Liver (tissue), 9 donors: Measurements from ENCODE around the gene COPS7A. TPM values are rescaled to one million over a fixed set of nuclear protein-coding genes. Genes with fewer than 3 reads are reported as not detected.
A peak's percentile ranks its signal among the peaks of the same experiment; 100 is the strongest.

Source experiments
- DNase-seq: peaks from one replicate; pipeline ENCODE4 v3.0.0-alpha.2; 2017; ENCODE audit warnings: low spot score
- H3K27ac ChIP-seq, 2 donors: one replicate each; pipeline ENCODE4 v1.7.0; 2013; ENCODE audit warnings: inconsistent platforms in 2 of 2, low read length in 2 of 2, control low read depth in 1 of 2, low read depth in 1 of 2, mild to moderate bottlenecking in 1 of 2
- H3K27me3 ChIP-seq, 4 donors: one replicate each; pipeline versions ENCODE4 v1.6.1 to v1.7.0; 2013; ENCODE audit warnings: low read length in 3 of 4, inconsistent platforms in 1 of 4, mild to moderate bottlenecking in 1 of 4, moderate library complexity in 1 of 4; ENCODE audit not compliant: control insufficient read depth in 4 of 4, insufficient read depth in 4 of 4
- H3K36me3 ChIP-seq, 4 donors: one replicate each; pipeline versions ENCODE4 v1.6.1 to v1.7.0; 2013; ENCODE audit warnings: low read length in 3 of 4, mild to moderate bottlenecking in 3 of 4, low read depth in 1 of 4, moderate library complexity in 1 of 4; ENCODE audit not compliant: control insufficient read depth in 4 of 4, insufficient read depth in 3 of 4
- H3K4me1 ChIP-seq, 4 donors: one replicate each; pipeline versions ENCODE4 v1.6.1 to v1.7.0; 2013; ENCODE audit warnings: low read length in 3 of 4, mild to moderate bottlenecking in 3 of 4, moderate library complexity in 1 of 4; ENCODE audit not compliant: control insufficient read depth in 4 of 4, insufficient read depth in 4 of 4
- H3K4me3 ChIP-seq, 3 donors: one replicate each; pipeline versions ENCODE4 v1.6.1 to v1.7.0; 2013; ENCODE audit warnings: low read length in 3 of 3, control low read depth in 1 of 3, low read depth in 1 of 3, mild to moderate bottlenecking in 1 of 3
- H3K9ac ChIP-seq, 2 donors: one replicate each; pipeline ENCODE4 v1.7.0; 2013; ENCODE audit warnings: low read length in 2 of 2, mild to moderate bottlenecking in 2 of 2, moderate library complexity in 2 of 2, control low read depth in 1 of 2, low read depth in 1 of 2
- H3K9me3 ChIP-seq, 4 donors: one replicate each; pipeline versions ENCODE4 v1.6.1 to v1.7.0; 2013; ENCODE audit warnings: low read length in 3 of 4; ENCODE audit not compliant: control insufficient read depth in 4 of 4
- ATF3 ChIP-seq: IDR thresholded peaks from 2 replicates; pipeline ENCODE4 v1.6.1; 2016; ENCODE audit warnings: antibody characterized with exemption
- CTCF ChIP-seq: fragments of 150-350 bp; IDR thresholded peaks from 2 replicates; pipeline ENCODE4 v1.5.1; 2017; ENCODE audit warnings: improper control_type of control experiment, low read depth, low read length; ENCODE audit not compliant: missing input control
- EGR1 ChIP-seq, 2 donors: IDR thresholded peaks; 2 replicates each; pipeline ENCODE4 v1.6.1; 2016 to 2018; ENCODE audit warnings: antibody characterized with exemption in 2 of 2, low read depth in 2 of 2
- FOXA1 ChIP-seq: IDR thresholded peaks from 2 replicates; pipeline ENCODE4 v1.6.1; 2016; ENCODE audit warnings: antibody characterized with exemption
- FOXA2 ChIP-seq: IDR thresholded peaks from 2 replicates; pipeline ENCODE4 v1.6.1; 2016; ENCODE audit warnings: antibody characterized with exemption
- GABPA ChIP-seq, 2 donors: IDR thresholded peaks in 1 of 2; conservative IDR thresholded peaks in 1 of 2; 2 replicates each; pipeline ENCODE4 v1.6.1; 2016; ENCODE audit warnings: antibody characterized with exemption in 2 of 2, mild to moderate bottlenecking in 1 of 2, moderate library complexity in 1 of 2
- HNF4A ChIP-seq, 2 donors: conservative IDR thresholded peaks; 2 replicates each; pipeline ENCODE4 v1.6.1; 2016; ENCODE audit warnings: antibody characterized with exemption in 2 of 2, mild to moderate bottlenecking in 2 of 2
- HNF4G ChIP-seq: IDR thresholded peaks from 2 replicates; pipeline ENCODE4 v1.6.1; 2016; ENCODE audit warnings: antibody characterized with exemption
- JUND ChIP-seq, 2 donors: IDR thresholded peaks; 2 replicates each; pipeline ENCODE4 v1.6.1; 2016; ENCODE audit warnings: antibody characterized with exemption in 2 of 2
- MAX ChIP-seq: IDR thresholded peaks from 2 replicates; pipeline ENCODE4 v1.6.1; 2016; ENCODE audit warnings: antibody characterized with exemption
- NR2F2 ChIP-seq: IDR thresholded peaks from 2 replicates; pipeline ENCODE4 v1.6.1; 2016; ENCODE audit warnings: antibody characterized with exemption
- RAD21 ChIP-seq, 2 donors: IDR thresholded peaks; 2 replicates each; pipeline ENCODE4 v1.6.1; 2016; ENCODE audit warnings: antibody characterized with exemption in 2 of 2, mild to moderate bottlenecking in 2 of 2
- SP1 ChIP-seq: IDR thresholded peaks from 2 replicates; pipeline ENCODE4 v1.6.1; 2018; ENCODE audit warnings: antibody characterized with exemption, mild to moderate bottlenecking
- TAF1 ChIP-seq: conservative IDR thresholded peaks from 2 replicates; pipeline ENCODE4 v1.6.1; 2016; ENCODE audit warnings: antibody characterized with exemption, mild to moderate bottlenecking
- ZBTB33 ChIP-seq: IDR thresholded peaks from 2 replicates; pipeline ENCODE4 v1.6.1; 2016; ENCODE audit warnings: antibody characterized with exemption
- WGBS: extraction: QIAGEN DNeasy Blood & Tissue Kit; methylation state at CpG from one replicate; pipeline ENCODE4 v1.1.7; 2013; 5-methylcytosine and 5-hydroxymethylcytosine counted together
- polyA plus RNA-seq, 2 donors: library from polyadenylated mRNA; stranded (reverse) in 1 of 2; unstranded in 1 of 2; fragments of 200-250 nt in 1 of 2; fragments of >200 nt in 1 of 2; fragmentation: Nextera tagmentation in 1 of 2; extraction: Ambion mirVana in 1 of 2; gene quantifications; one replicate each; pipeline versions ENCODE4 v1.2.1 to v1.2.3, GENCODE V29; 2013 to 2015
- total RNA-seq, 2 donors: library from RNA; depleted of rRNA; stranded (reverse); fragments of >200 nt; gene quantifications; one replicate each; pipeline ENCODE4 v1.2.3, GENCODE V29; 2014
- donor health status: healthy.
- donor health status: healthy.
- donor health status: healthy.
- donor health status: healthy.
- donor health status: healthy.

The COPS7A gene
- total and polyA plus RNA-seq, 4 donors = 26.0 to 37.7 (median 32.4) TPM

GRCh38 chr12:6699989-6700645, 23.7 kb upstream of the COPS7A start:
- no peak for DNase-seq
- 2% methylated on average over 65 of the region's 65 CpGs for WGBS
- Histone ChIP-seq H3K4me3 (peak overlapping the region in 1 of 3 donors; percentile 35), H3K36me3 (no peaks in the 10 kb centered on the region), H3K27ac (no peak overlapping the region), H3K4me1 (peaks cover 3 to 10% (median 5%) of the 10 kb centered on the region in 4 donors), H3K9ac (no peak overlapping the region), H3K9me3 (no peaks in the 10 kb centered on the region), H3K27me3 (peaks cover 0 to 32% (median 13%) of the 10 kb centered on the region in 4 donors)
- no peak for TF ChIP-seq ATF3
- no peak for TF ChIP-seq HNF4A (conservative IDR thresholded peaks at IDR 0.05)
- no peak for TF ChIP-seq CTCF
- no peak for TF ChIP-seq JUND (IDR thresholded peaks at IDR 0.05)
- no peak for TF ChIP-seq EGR1 (IDR thresholded peaks at IDR 0.05; ENCODE audit: low read depth in 2 of 2)
- no peak for TF ChIP-seq FOXA2
- TF ChIP-seq RAD21 (IDR thresholded peaks at IDR 0.05) = no peak
- TF ChIP-seq GABPA (IDR thresholded peaks at IDR 0.05 in 1 of 2, conservative IDR thresholded peaks at IDR 0.05 in 1 of 2) = no peak
- TF ChIP-seq TAF1 = no peak
- TF ChIP-seq MAX = no peak
- TF ChIP-seq SP1 = no peak

GRCh38 chr12:6700646-6701051, 23.2 kb upstream of the COPS7A start, which contains the start of gene PIANP:
Gene PIANP (minus strand): TSS chr12:6700815. CDS start chr12:6698061, 2,754 bp downstream.
- DNase-seq = no peak
- Histone ChIP-seq H3K9me3 (no peaks in the 10 kb centered on the region), H3K36me3 (no peaks in the 10 kb centered on the region), H3K4me1 (peaks cover 3 to 10% (median 5%) of the 10 kb centered on the region in 4 donors), H3K9ac (no peak within 1 kb of the TSS), H3K4me3 (peak within 1 kb of the TSS in 1 of 3 donors; percentile 35), H3K27ac (no peak within 1 kb of the TSS), H3K27me3 (peaks cover 0 to 32% (median 13%) of the 10 kb centered on the region in 4 donors)
- TF ChIP-seq NR2F2 (no peak), CTCF (no peak), MAX (no peak), GABPA (IDR thresholded peaks at IDR 0.05 in 1 of 2, conservative IDR thresholded peaks at IDR 0.05 in 1 of 2) (no peak), ATF3 (no peak), TAF1 (no peak), HNF4A (conservative IDR thresholded peaks at IDR 0.05) (no peak), HNF4G (no peak), ZBTB33 (no peak), FOXA2 (no peak), FOXA1 (no peak), RAD21 (IDR thresholded peaks at IDR 0.05) (no peak)
- 3% methylated on average over 43 of the region's 43 CpGs for WGBS
